BE2C (cell line): ENCODE results near the gene PCBP1.
A peak's percentile ranks its signal among the peaks of the same experiment; 100 is the strongest.

Experiments
- DNase-seq: peaks from one replicate; pipeline ENCODE4 v3.0.0-alpha.2; 2020
- H3K27me3 ChIP-seq: fragments of 250-450 bp; sonication (Bioruptor Pico); 2 replicates; pipeline ENCODE4 v1.5.1; 2020; ENCODE audit warnings: mild to moderate bottlenecking
- H3K36me3 ChIP-seq: fragments of 250-450 bp; sonication (Bioruptor Pico); 2 replicates; pipeline ENCODE4 v1.5.1; 2020; ENCODE audit warnings: mild to moderate bottlenecking
- H3K4me1 ChIP-seq: fragments of 250-450 bp; sonication (Bioruptor Pico); 2 replicates; pipeline ENCODE4 v1.5.1; 2020
- H3K4me3 ChIP-seq: 2 replicates; pipeline ENCODE4 v1.5.1; 2011; ENCODE audit warnings: low read depth, low read length
- H3K9me3 ChIP-seq: fragments of 250-450 bp; sonication (Bioruptor Pico); 2 replicates; pipeline ENCODE4 v1.5.1; 2020
- CTCF ChIP-seq: IDR thresholded peaks from 2 replicates; pipeline ENCODE4 v1.5.1; 2012; ENCODE audit warnings: mild to moderate bottlenecking, low read depth, low read length

Gene PCBP1

DNA sequence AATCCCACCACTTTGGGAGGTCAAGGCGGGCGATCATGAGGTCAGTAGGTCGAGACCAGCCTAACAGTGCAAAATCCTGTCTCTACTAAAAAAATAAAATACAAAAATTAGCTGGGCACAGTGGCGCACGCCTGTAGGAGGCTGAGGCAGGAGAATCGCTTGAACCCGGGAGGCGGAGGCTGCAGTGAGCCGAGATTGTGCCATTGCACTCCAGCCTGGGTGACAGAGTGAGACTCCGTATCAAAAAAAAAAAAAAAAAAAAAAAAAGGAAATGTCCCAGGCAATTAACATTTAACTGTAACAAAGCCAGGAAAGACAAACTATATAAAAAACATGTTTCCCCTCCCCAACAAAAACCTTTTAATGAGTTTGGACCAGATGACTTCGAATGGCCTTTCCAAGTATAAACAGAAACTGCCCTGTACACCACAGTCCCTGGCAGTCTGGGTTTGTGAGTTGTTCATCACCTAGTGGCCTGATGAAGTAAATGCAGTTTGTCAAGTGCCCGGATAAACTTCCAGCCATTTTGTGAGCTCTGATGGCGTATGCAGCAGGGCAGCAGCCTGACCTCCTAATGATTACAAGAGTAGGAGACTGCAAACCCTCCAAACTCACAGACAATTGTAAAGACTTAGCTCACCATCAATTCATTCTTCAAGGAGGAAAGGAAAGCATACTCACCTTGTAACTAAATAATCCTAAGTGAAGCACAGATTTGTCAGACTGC, 16.6 kb upstream of the PCBP1 start:
- Histone ChIP-seq H3K36me3 (no peaks in the 10 kb centered on the region), H3K4me1 (no peaks in the 10 kb centered on the region), H3K4me3 (no peak overlapping the region), H3K27me3 (no peaks in the 10 kb centered on the region), H3K9me3 (no peaks in the 10 kb centered on the region)
- TF ChIP-seq CTCF = peak; percentile 74
- peak; percentile 52 for DNase-seq

- Histone ChIP-seq H3K4me1 (no peaks in the 10 kb centered on the region), H3K4me3 (no peak overlapping the region), H3K27me3 (no peaks in the 10 kb centered on the region), H3K36me3 (no peaks in the 10 kb centered on the region), H3K9me3 (no peaks in the 10 kb centered on the region)
- no peak for TF ChIP-seq CTCF
- DNase-seq = no peak
These were observed 13.8 kb upstream of the PCBP1 start for GRCh38 chr2:70073493-70073892.

GRCh38 chr2:70078384-70078783, 8.9 kb upstream of the PCBP1 start:
- no peak for TF ChIP-seq CTCF
- Histone ChIP-seq H3K27me3 (no peaks in the 10 kb centered on the region), H3K9me3 (no peaks in the 10 kb centered on the region), H3K36me3 (peaks cover 2% of the 10 kb centered on the region; the same call in 1 of the 2 replicates), H3K4me1 (no peaks in the 10 kb centered on the region), H3K4me3 (no peak overlapping the region)
- DNase-seq = no peak

GRCh38 chr2:70080610-70081200, 6.6 kb upstream of the PCBP1 start:
- DNase-seq = no peak
- no peaks in the 10 kb centered on the region for H3K9me3 ChIP-seq
- no peaks in the 10 kb centered on the region for H3K27me3 ChIP-seq
- no peak overlapping the region for H3K4me3 ChIP-seq
- no peak for TF ChIP-seq CTCF
- H3K4me1 ChIP-seq = peaks cover 2% of the 10 kb centered on the region; the same call in 1 of the 2 replicates
- peaks cover 2% of the 10 kb centered on the region; the same call in 1 of the 2 replicates for H3K36me3 ChIP-seq

DNA sequence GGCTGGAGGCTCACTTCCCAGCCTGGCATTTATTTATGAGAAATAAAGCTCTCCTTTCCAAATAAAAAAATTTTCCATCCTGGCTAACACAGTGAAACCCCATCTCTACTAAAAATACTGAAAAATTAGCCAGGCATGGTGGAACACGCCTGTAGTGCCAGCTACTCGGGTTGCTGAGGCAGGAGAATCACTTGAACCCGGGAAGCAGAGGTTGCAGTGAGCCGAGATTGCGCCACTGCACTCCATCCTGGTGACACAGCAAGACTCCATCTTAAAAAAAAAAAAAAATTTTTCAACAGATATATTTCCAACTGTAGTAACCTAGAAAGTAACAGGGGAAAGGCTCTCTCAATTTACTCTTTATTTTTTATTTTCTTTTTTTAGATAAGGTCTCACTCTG, 6.1 kb upstream of the PCBP1 start:
- TF ChIP-seq CTCF = no peak
- no peaks in the 10 kb centered on the region for H3K9me3 ChIP-seq
- peaks cover 6% of the 10 kb centered on the region; the same call in 1 of the 2 replicates for H3K4me1 ChIP-seq
- no peak for DNase-seq
- no peaks in the 10 kb centered on the region for H3K27me3 ChIP-seq
- H3K36me3 ChIP-seq = peaks cover 2% of the 10 kb centered on the region; the same call in 1 of the 2 replicates
- H3K4me3 ChIP-seq = no peak overlapping the region
